Suprapubic skin (tissue), 4 donors: Measurements from ENCODE around the gene TRPM7. TPM values are rescaled to one million over a fixed set of nuclear protein-coding genes. Genes with fewer than 3 reads are reported as not detected.
"Not testable (repeated sequence)": the region's sequence is repeated elsewhere in the genome, so short reads cannot be mapped to it uniquely, and the experiment has no call there.

Experiments
- DNase-seq, 2 donors: peaks; one replicate each; pipeline ENCODE4 v3.0.0-alpha.2; 2019; ENCODE audit warnings: low spot score in 2 of 2
- H3K27ac ChIP-seq: fragments of 200-600 bp; sonication (generic); one replicate; pipeline ENCODE4 v1.5.1; 2019
- H3K27me3 ChIP-seq: fragments of 200-600 bp; sonication (generic); one replicate; pipeline ENCODE4 v1.5.1; 2019
- H3K36me3 ChIP-seq: fragments of 200-600 bp; sonication (generic); one replicate; pipeline ENCODE4 v1.5.1; 2019
- H3K4me1 ChIP-seq: fragments of 200-600 bp; sonication (generic); one replicate; pipeline ENCODE4 v1.5.1; 2019
- H3K4me3 ChIP-seq: fragments of 200-600 bp; sonication (generic); one replicate; pipeline ENCODE4 v1.5.1; 2019; ENCODE audit warnings: mild to moderate bottlenecking
- H3K9me3 ChIP-seq: fragments of 200-600 bp; sonication (generic); one replicate; pipeline ENCODE4 v1.5.1; 2019
- CTCF ChIP-seq, 2 donors: fragments of 200-600 bp in 1 of 2; fragments of 450-650 bp in 1 of 2; sonication (generic) in 1 of 2; IDR thresholded peaks; one replicate each; pipeline ENCODE4 v1.5.1; 2016 to 2019; ENCODE audit warnings: antibody characterized with exemption in 2 of 2, mild to moderate bottlenecking in 1 of 2, moderate library complexity in 1 of 2
- EP300 ChIP-seq: sonication (generic); formaldehyde crosslinking; IDR thresholded peaks from one replicate; pipeline ENCODE4 v1.6.1; 2017; ENCODE audit warnings: antibody characterized with exemption
- POLR2A ChIP-seq, 2 donors: fragments of 450-650 bp; IDR thresholded peaks; one replicate each; pipeline ENCODE4 v1.6.1; 2017; ENCODE audit warnings: antibody characterized with exemption in 2 of 2, mild to moderate bottlenecking in 2 of 2, moderate library complexity in 2 of 2
- POLR2AphosphoS5 ChIP-seq, 3 donors: sonication (generic); formaldehyde crosslinking; IDR thresholded peaks; one replicate each; pipeline ENCODE4 v1.6.1; 2017; ENCODE audit warnings: antibody characterized with exemption in 3 of 3
- WGBS: methylation state at CpG from one replicate; pipeline ENCODE4 v1.1.5; 2018; 5-methylcytosine and 5-hydroxymethylcytosine counted together
- total RNA-seq, 4 donors: library from RNA; depleted of rRNA; stranded (reverse); fragments of >200 nt; gene quantifications; one replicate each; pipeline ENCODE4 v1.1.0, GENCODE V29; 2016

Gene TRPM7
- total RNA-seq, 4 donors from 2014 or later = 30.8 to 72.0 (median 35.5) TPM

DNA sequence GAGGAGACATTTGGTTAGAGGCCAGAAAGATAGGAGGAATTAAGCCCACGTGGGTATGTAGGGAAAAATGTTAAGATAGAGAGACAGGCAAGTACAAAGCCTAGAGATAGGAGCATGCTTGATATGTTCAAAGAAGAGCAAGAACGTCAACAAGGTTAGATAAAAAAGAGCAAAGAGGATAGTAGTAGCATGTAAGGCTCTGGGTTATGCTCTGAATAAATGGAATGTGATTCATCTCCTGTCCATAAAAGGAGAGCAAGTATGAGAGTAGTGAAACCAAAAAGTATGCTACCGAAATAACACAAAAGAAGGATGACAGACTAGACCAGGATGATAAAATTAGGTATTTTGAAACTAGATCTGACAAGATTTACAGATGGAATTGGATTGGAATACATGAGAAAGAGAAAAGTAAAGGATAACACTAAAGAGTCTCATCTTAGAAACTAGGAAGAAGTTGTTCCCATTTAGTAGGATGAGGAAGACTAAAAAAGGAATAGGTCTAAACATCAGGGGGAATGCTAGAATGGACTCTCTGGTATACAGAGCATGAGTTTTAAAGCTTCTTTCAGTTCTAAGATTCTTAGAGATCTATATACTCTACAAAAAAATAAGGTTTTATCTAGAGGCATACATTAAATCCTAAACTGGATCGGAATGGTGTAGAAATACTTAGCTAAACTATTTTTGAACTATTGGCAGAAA lies 59.1 kb downstream of the TRPM7 start:
- H3K36me3 ChIP-seq = peaks cover 70% of the 10 kb centered on the region
- DNase-seq = no peak

DNA sequence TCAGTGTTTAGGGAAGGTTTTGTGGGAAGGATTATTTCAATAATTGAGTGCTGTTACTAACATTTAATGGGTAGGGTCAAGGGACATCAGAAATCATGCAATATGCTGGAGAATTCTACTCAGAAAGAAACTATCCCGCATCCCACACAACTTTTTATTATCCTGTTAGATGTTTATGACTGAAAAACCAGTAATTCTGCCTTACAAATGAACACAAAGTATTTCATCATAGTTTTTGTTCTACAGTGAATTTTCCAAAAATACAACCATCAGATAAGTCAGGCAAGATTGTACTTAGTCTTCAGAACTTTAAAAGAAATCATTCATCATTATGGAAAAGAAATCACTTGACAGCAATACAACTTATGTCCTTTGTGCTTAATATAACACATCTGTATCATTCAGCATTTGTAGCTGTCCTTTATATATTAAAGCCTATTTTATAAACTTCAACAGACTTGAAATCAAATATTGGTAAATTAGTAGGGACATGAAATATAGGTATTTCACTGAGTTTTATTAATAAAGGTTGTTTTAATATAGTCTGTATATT lies 61.9 kb downstream of the TRPM7 start:
- 55% methylated on average over 1 of the region's 1 CpG for WGBS
- Histone ChIP-seq H3K9me3 (no peaks in the 10 kb centered on the region), H3K27me3 (no peaks in the 10 kb centered on the region), H3K27ac (no peak overlapping the region), H3K36me3 (peaks cover 56% of the 10 kb centered on the region), H3K4me1 (no peaks in the 10 kb centered on the region), H3K4me3 (no peak overlapping the region)
- DNase-seq = no peak
- TF ChIP-seq EP300 (no peak), POLR2A (IDR thresholded peaks at IDR 0.05) (no peak), CTCF (IDR thresholded peaks at IDR 0.05) (no peak), POLR2AphosphoS5 (IDR thresholded peaks at IDR 0.05) (no peak)

More for the DNA sequence above, 59.1 kb downstream of the TRPM7 start:
- Histone ChIP-seq H3K27me3 (no peaks in the 10 kb centered on the region), H3K4me1 (no peaks in the 10 kb centered on the region), H3K9me3 (no peaks in the 10 kb centered on the region), H3K27ac (no peak overlapping the region), H3K4me3 (no peak overlapping the region)
- 65% methylated on average over 4 of the region's 4 CpGs for WGBS
- TF ChIP-seq POLR2A (IDR thresholded peaks at IDR 0.05) (no peak), POLR2AphosphoS5 (IDR thresholded peaks at IDR 0.05) (no peak), EP300 (no peak), CTCF (IDR thresholded peaks at IDR 0.05) (no peak)

- WGBS = 88% methylated on average over 8 of the region's 8 CpGs
- not testable (repeated sequence) for H3K9me3 ChIP-seq, H3K4me1 ChIP-seq, H3K4me3 ChIP-seq, DNase-seq, H3K27ac ChIP-seq, H3K27me3 ChIP-seq
- H3K36me3 ChIP-seq = peaks cover 49% of the 10 kb centered on the region
These were observed 64.1 kb downstream of the TRPM7 start for GRCh38 chr15:50622361-50622943.

GRCh38 chr15:50616960-50617359 lies 69.6 kb downstream of the TRPM7 start:
- not testable (repeated sequence) for H3K27ac ChIP-seq, H3K4me1 ChIP-seq, DNase-seq, H3K9me3 ChIP-seq, H3K27me3 ChIP-seq, H3K4me3 ChIP-seq
- WGBS = 86% methylated on average over 6 of the region's 6 CpGs
- peaks cover 51% of the 10 kb centered on the region for H3K36me3 ChIP-seq

DNA sequence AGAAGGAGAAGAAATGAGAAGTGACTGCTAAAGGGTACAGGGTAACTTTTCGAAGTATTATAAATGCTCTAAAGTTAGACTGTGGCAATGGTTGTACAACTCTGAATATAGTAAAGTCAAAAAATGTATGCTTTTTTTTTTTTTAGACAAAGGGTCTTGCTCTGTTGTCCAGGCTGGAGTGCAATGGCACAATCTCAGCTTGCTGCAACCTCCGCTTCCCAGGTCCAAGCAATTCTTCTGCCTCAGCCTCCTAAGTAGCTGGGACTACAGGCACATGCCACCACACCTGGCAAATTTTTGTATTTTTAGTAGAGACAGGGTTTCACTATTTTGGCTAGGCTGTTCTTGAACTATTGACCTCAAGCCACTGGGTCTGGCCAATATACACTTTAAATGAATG lies 70.0 kb downstream of the TRPM7 start:
- not testable (repeated sequence) for H3K27me3 ChIP-seq, H3K4me1 ChIP-seq, H3K9me3 ChIP-seq, DNase-seq, H3K27ac ChIP-seq, H3K4me3 ChIP-seq
- 98% methylated on average over 2 of the region's 2 CpGs for WGBS
- peaks cover 50% of the 10 kb centered on the region for H3K36me3 ChIP-seq

GRCh38 chr15:50613600-50613999 lies 73.0 kb downstream of the TRPM7 start:
- no peaks in the 10 kb centered on the region for H3K27me3 ChIP-seq
- TF ChIP-seq POLR2AphosphoS5 (IDR thresholded peaks at IDR 0.05) (no peak), CTCF (IDR thresholded peaks at IDR 0.05) (no peak), POLR2A (IDR thresholded peaks at IDR 0.05) (no peak), EP300 (no peak)
- no peak for DNase-seq
- WGBS = 82% methylated on average over 5 of the region's 5 CpGs
- no peaks in the 10 kb centered on the region for H3K4me1 ChIP-seq
- no peaks in the 10 kb centered on the region for H3K9me3 ChIP-seq
- peaks cover 51% of the 10 kb centered on the region for H3K36me3 ChIP-seq
- no peak overlapping the region for H3K4me3 ChIP-seq
- H3K27ac ChIP-seq = no peak overlapping the region
